Head of caudate nucleus (tissue), 42 donors: ENCODE results near the gene ADGRV1.
"Not testable (repeated sequence)": the region's sequence is repeated elsewhere in the genome, so short reads cannot be mapped to it uniquely, and the experiment has no call there.

Experiments
- DNase-seq, 42 donors: peaks; one replicate each; pipeline versions ENCODE4 v3.0.0 to v3.0.0-alpha.2; 2020 to 2021; ENCODE audit warnings: mixed read lengths in 7 of 42
- intact Hi-C: fragments of 100-400 bp; cut with DNase I; formaldehyde crosslinking; loops from one replicate; pipeline ENCODE4 v1.15.0; 2022

ADGRV1 gene

GRCh38 chr5:90981821-90982220, 423.2 kb downstream of the ADGRV1 start:
- DNase-seq: no peak
- intact Hi-C loops: no loop called here

GRCh38 chr5:90982576-90982975, 424.0 kb downstream of the ADGRV1 start:
- intact Hi-C loops: no loop called here
- DNase-seq: no peak

GRCh38 chr5:90983148-90983547, 424.6 kb downstream of the ADGRV1 start:
- DNase-seq: no peak
- intact Hi-C loops: no loop called here

DNA sequence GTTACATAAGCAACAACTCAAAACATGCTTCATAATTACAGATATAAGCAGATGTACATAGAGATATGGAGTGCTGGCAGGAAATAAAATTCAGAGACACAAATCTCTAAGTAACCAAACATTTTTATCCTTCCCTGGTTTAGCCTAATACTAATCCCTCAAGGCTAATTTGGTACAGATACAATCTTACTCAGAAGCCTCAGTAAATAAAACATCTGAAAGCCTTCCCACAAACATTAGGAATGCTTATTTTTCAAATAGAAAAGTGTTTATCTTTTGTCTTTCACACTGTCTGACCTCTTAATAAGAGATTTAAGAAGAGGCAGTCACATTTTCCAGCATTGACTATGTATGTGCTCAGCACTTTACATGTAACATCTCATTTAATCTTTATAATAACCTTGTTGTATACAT, 425.1 kb downstream of the ADGRV1 start:
- DNase-seq: no peak
- intact Hi-C loops: no loop called here

DNA sequence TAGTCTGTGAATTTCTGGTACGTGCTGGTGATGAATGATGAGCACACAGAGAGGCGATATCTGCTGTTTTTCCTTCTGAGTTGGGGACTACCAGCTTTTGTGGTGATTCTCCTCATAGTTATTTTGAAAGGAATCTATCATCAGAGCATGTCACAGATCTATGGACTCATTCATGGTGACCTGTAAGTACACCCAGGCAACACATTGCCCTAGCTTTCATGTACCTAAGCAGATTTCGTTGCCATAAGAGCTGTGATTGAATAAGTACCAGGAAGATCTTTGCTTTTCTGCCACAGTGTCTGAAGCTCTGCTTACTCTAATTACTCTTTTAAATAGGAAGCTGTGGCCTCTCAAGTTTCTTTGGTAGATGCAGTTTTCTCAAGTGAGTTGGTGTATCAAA, 426.7 kb downstream of the ADGRV1 start:
- no peak for DNase-seq
- intact Hi-C loops: no loop called here

DNA sequence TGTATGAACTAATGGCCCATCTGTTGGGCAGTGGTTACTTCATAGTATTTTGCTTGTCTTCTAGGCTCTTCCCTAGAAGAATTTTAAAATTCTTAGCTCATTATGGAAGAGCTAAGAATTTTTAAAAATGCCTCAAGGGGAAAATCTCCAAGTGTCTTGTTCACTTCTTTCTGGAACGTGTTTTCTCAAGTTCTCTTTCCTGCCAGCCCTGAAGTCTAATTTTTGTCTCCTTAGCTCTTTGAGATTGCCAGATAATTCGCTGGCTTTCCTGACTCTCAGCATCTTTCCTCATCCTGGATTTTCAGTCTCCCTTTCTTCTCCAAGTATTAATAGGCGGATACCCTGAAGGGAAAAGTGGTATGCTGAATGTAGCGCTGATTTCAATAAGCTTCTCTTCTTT, 429.1 kb downstream of the ADGRV1 start:
- DNase-seq: no peak
- intact Hi-C loops: no loop called here

DNA sequence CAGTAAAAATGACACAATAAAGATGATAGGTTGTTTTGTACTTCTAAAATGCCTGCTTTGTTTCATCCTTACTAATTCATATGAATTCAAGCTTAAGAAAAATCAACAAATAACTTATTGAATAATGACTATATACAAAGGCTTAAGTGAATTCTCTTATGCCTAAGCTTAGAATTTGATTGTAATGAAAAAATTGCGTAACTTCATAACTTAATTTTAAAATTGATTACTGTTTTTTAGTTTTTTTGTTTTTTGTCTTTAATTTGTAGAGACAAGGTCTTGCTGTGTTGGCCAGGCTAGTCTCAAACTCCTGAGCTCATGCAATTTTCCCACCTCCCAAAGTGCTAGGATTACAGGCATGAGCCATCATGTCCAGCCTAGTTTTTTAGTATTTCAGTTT, 432.6 kb downstream of the ADGRV1 start:
- no peak for DNase-seq
- intact Hi-C loops: no loop called here

GRCh38 chr5:90994796-90995195, 436.2 kb downstream of the ADGRV1 start:
- DNase-seq: no peak
- intact Hi-C loops: no loop called here

DNA sequence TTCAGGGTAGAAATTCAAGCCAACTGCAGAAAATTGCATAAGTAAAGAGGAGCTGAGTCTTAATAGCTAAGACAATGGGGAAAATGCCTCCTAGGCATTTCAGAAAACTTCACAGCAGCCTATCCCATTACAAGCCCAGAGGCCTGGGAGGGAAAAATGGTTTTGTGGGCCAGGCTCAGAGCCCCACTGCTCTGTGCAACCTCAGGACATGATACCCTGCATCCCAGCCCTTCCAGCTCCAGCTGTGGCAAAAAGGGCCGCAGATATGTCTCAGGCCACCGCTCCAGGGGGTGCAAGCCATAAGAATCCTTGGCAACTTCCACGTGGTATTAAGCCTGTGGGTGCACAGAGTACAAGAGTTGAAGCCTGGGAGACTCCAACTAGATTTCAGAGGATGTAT, 437.5 kb downstream of the ADGRV1 start:
- intact Hi-C loops: no loop called here
- no peak for DNase-seq

DNA sequence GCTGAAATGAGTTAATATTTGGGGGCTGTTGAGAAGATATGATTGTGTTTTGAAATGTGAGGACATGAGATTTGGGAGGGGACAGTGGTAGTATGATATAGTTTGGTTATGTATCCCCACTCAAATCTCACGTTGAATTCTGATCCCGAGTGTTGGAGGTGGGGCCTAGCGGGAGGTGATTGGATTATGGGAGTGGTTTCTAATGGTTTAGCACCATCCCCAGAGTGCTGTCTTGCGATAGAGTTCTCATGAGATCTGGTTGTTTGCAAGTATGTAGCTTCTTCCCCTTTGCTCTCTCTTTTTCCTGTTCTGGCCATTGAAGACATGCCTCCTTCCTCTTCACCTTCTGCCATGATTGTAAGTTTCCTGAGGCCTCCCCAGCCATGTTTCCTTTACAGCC, 438.5 kb downstream of the ADGRV1 start:
- DNase-seq: no peak
- intact Hi-C loops: no loop called here

DNA sequence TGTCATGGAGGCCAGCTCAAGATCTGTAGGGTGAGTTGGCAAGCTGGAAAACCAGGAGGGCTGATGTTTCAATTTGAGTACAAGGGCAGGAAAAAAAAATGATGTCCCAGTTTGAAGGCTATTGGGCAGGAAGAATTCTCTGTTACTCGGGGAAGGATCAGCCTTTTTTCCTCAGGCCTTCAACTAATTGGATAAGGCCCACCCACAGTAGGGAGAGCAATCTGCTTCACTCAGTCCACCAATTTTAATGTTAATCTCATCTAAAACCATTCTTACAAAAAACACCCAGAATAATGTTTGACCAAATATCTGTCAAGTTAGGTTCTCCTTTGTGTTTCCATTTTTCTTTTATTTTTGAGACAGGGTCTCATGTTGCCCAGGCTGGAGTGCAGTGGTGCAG, 442.1 kb downstream of the ADGRV1 start:
- intact Hi-C loops: no loop called here
- DNase-seq: no peak

GRCh38 chr5:91006713-91007112, 448.1 kb downstream of the ADGRV1 start:
- intact Hi-C loops: no loop called here
- no peak for DNase-seq

- no peak for DNase-seq
Observed at GRCh38 chr5:91007251-91007650, 448.7 kb downstream of the ADGRV1 start.

DNA sequence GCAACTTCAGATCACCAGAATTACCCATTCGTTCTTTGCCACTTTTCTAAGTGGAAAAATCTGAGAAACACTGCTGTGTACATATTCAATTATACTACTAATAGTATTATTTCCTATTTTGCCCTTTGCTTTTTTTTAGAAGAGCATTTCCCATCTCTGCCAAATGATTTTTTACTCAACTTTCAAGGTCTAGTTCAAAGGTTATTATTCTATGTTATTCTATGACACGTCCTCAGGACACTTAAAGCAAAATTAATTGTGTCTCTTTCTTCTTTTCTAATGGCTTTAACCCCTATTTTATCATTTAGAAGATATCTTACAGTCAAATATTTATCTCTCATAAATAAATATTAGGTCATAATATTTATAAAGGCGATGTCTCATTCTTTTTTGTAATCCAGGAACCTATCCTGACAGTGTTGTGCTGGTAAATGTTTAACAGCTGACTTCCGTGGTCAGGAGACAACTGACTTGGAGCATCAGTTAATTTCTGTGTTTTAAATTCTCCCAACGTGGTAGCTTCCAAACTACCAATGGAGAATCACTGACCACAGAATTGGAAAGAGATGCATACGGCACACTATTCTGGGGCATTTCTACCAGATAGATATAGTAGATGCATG, 449.3 kb downstream of the ADGRV1 start:
- DNase-seq: no peak
- intact Hi-C loops: no loop called here

More at GRCh38 chr5:91007251-91007650, 448.7 kb downstream of the ADGRV1 start:
- intact Hi-C loops: no loop called here

GRCh38 chr5:91010090-91010489, 451.5 kb downstream of the ADGRV1 start:
- DNase-seq: no peak
- intact Hi-C loops: no loop called here

GRCh38 chr5:91011029-91011428, 452.4 kb downstream of the ADGRV1 start:
- DNase-seq: no peak
- intact Hi-C loops: no loop called here

- DNase-seq, intact Hi-C loops: not testable (repeated sequence)
Observed at GRCh38 chr5:91012867-91013266, 454.3 kb downstream of the ADGRV1 start.

GRCh38 chr5:91016322-91016721, 457.7 kb downstream of the ADGRV1 start:
- intact Hi-C loops: no loop called here
- no peak for DNase-seq

- DNase-seq: no peak
- intact Hi-C loops: no loop called here
Observed at GRCh38 chr5:91016954-91017700, 458.5 kb downstream of the ADGRV1 start.

GRCh38 chr5:91018200-91018599, 459.6 kb downstream of the ADGRV1 start:
- intact Hi-C loops: no loop called here
- no peak for DNase-seq

- intact Hi-C loops: no loop called here
- DNase-seq: no peak
Observed at GRCh38 chr5:91018712-91019371, 460.2 kb downstream of the ADGRV1 start.
